ENCODE data around the gene CUL3. TPM values are rescaled to one million over a fixed set of nuclear protein-coding genes. Genes with fewer than 3 reads are reported as not detected.

Gene CUL3
- total RNA-seq, 1 donor from 2014 or later, result 94.8 TPM

GRCh38 chr2:224427471-224427870 lies 157.7 kb downstream of the CUL3 start:
- Mint-ChIP-seq H3K36me3 (no peaks in the 10 kb centered on the region), H3K9me3 (peaks cover 27% of the 10 kb centered on the region), H3K4me3 (no peak overlapping the region)

GRCh38 chr2:224426656-224427055 lies 158.5 kb downstream of the CUL3 start:
- H3K4me1 Mint-ChIP-seq, result no peaks in the 10 kb centered on the region
- H3K4me3 Mint-ChIP-seq, result no peak overlapping the region
- no peak for DNase-seq (ENCODE audit: low spot score in 2 of 2, unreplicated experiment in 2 of 2)
- peaks cover 21% of the 10 kb centered on the region for H3K9me3 Mint-ChIP-seq
- H3K27ac Mint-ChIP-seq, result no peak overlapping the region
- H3K27me3 Mint-ChIP-seq (ENCODE audit: low read depth), result no peaks in the 10 kb centered on the region
- no peak for TF ChIP-seq CTCF (IDR thresholded peaks at IDR 0.05; ENCODE audit: unreplicated experiment)
- no peaks in the 10 kb centered on the region for H3K36me3 Mint-ChIP-seq

More at GRCh38 chr2:224427471-224427870, 157.7 kb downstream of the CUL3 start:
- H3K27ac Mint-ChIP-seq, result no peak overlapping the region
- DNase-seq (ENCODE audit: low spot score in 2 of 2, unreplicated experiment in 2 of 2), result no peak
- no peaks in the 10 kb centered on the region for H3K27me3 Mint-ChIP-seq (ENCODE audit: low read depth)
- H3K4me1 Mint-ChIP-seq, result no peaks in the 10 kb centered on the region
- no peak for TF ChIP-seq CTCF (IDR thresholded peaks at IDR 0.05; ENCODE audit: unreplicated experiment)

- no peak for DNase-seq (ENCODE audit: low spot score in 2 of 2, unreplicated experiment in 2 of 2)
- peaks cover 9% of the 10 kb centered on the region for H3K4me1 Mint-ChIP-seq
- H3K36me3 Mint-ChIP-seq, result no peaks in the 10 kb centered on the region
- H3K9me3 Mint-ChIP-seq, result peaks cover 21% of the 10 kb centered on the region
- H3K27me3 Mint-ChIP-seq (ENCODE audit: low read depth), result peaks cover 2% of the 10 kb centered on the region
- no peak overlapping the region for H3K27ac Mint-ChIP-seq
- no peak overlapping the region for H3K4me3 Mint-ChIP-seq
- TF ChIP-seq CTCF (IDR thresholded peaks at IDR 0.05; ENCODE audit: unreplicated experiment), result no peak
These were observed 164.1 kb downstream of the CUL3 start for GRCh38 chr2:224421065-224421464.

Other genes with a start within 250 kb of the CUL3 start
- gene FAM124B, start 183.3 kb downstream of the CUL3 start, total RNA-seq, result 0.09 TPM in 1 of 3 replicates, not detected in the others
- gene CCDC195, start 131.0 kb upstream of the CUL3 start, total RNA-seq, result not detected in 3 replicates

All from mesothelial cell of epicardium (in vitro differentiated cells).